GM12873 (cell line): ENCODE data around the gene GPR32.

Experiments used
- CTCF ChIP-seq: IDR thresholded peaks from 2 replicates; pipeline ENCODE4 v1.5.1; 2012; ENCODE audit warnings: low read depth, mild to moderate bottlenecking, moderate library complexity, low read length, control low read depth; ENCODE audit not compliant: insufficient read depth; ENCODE audit errors: missing control alignments

Gene GPR32

GRCh38 chr19:50790396-50790795 is 20.1 kb downstream of the GPR32 start, which contains the start of gene ACP4:
Gene ACP4, plus strand, starts transcription at chr19:50790415. Its CDS starts 0 bp downstream, at chr19:50790415.
- no peak for TF ChIP-seq CTCF

- no peak for TF ChIP-seq CTCF
Measured at GRCh38 chr19:50790922-50791467, 20.7 kb downstream of the GPR32 start.

GRCh38 chr19:50791594-50792271 is 21.5 kb downstream of the GPR32 start:
- TF ChIP-seq CTCF: no peak

- no peak for TF ChIP-seq CTCF
Measured at GRCh38 chr19:50792272-50793250, 22.3 kb downstream of the GPR32 start.

GRCh38 chr19:50793558-50794065 is 23.3 kb downstream of the GPR32 start:
- TF ChIP-seq CTCF: no peak

- peak; percentile 41 for TF ChIP-seq CTCF
Measured at GRCh38 chr19:50794074-50794875, 24.0 kb downstream of the GPR32 start.
